Stimulated activated effector memory CD8-positive, alpha-beta T cell treated with anti-CD3 and anti-CD28 coated beads, Interleukin-12 subunit alpha, Interleukin-12 subunit beta, amount 100 ng/mL, for 72 hours (primary cell): Measurements from ENCODE around the gene PLEKHG4B.
A peak's percentile ranks its signal among the peaks of the same experiment; 100 is the strongest.

Experiments used
- ATAC-seq: fragments of 150-1000 bp; cut with Tn5 transposase; 2 replicates; pipeline ENCODE4 v1.10.0; 2021
- DNase-seq, 2 donors: peaks; one replicate each; pipeline ENCODE4 v3.0.0; 2021 to 2022; ENCODE audit warnings: low spot score in 2 of 2
- H3K27ac Mint-ChIP-seq: one replicate; pipeline ENCODE4 v1.8.0; 2022; ENCODE audit warnings: mild to moderate bottlenecking, mixed read lengths
- H3K36me3 Mint-ChIP-seq: one replicate; pipeline ENCODE4 v1.8.0; 2022; ENCODE audit warnings: mild to moderate bottlenecking, mixed read lengths
- H3K4me1 Mint-ChIP-seq: one replicate; pipeline ENCODE4 v1.8.0; 2022; ENCODE audit warnings: mixed read lengths
- H3K4me3 Mint-ChIP-seq: one replicate; pipeline ENCODE4 v1.8.0; 2022; ENCODE audit warnings: mild to moderate bottlenecking, mixed read lengths
- H3K9me3 Mint-ChIP-seq: one replicate; pipeline ENCODE4 v1.8.0; 2022; ENCODE audit warnings: mixed read lengths

The PLEKHG4B gene

GRCh38 chr5:147751-148150 lies 55.8 kb downstream of the PLEKHG4B start:
- Mint-ChIP-seq H3K9me3 (peaks cover 17% of the 10 kb centered on the region), H3K36me3 (no peaks in the 10 kb centered on the region), H3K4me3 (no peak overlapping the region), H3K4me1 (no peaks in the 10 kb centered on the region), H3K27ac (no peak overlapping the region)
- DNase-seq (no peak), ATAC-seq (no peak)

- Mint-ChIP-seq H3K9me3 (peaks cover 17% of the 10 kb centered on the region), H3K4me3 (no peak overlapping the region), H3K4me1 (no peaks in the 10 kb centered on the region), H3K27ac (no peak overlapping the region), H3K36me3 (no peaks in the 10 kb centered on the region)
- DNase-seq (no peak), ATAC-seq (no peak)
Measured at GRCh38 chr5:149745-150485, 57.9 kb downstream of the PLEKHG4B start.

GRCh38 chr5:150746-151145 lies 58.8 kb downstream of the PLEKHG4B start:
- Mint-ChIP-seq H3K9me3 (peaks cover 17% of the 10 kb centered on the region), H3K4me3 (no peak overlapping the region), H3K36me3 (no peaks in the 10 kb centered on the region), H3K27ac (no peak overlapping the region), H3K4me1 (no peaks in the 10 kb centered on the region)
- DNase-seq: no peak
- ATAC-seq: no peak

GRCh38 chr5:152077-152476 lies 60.1 kb downstream of the PLEKHG4B start:
- Mint-ChIP-seq H3K27ac (no peak overlapping the region), H3K4me1 (no peaks in the 10 kb centered on the region), H3K36me3 (no peaks in the 10 kb centered on the region), H3K9me3 (peaks cover 13% of the 10 kb centered on the region), H3K4me3 (no peak overlapping the region)
- DNase-seq (no peak), ATAC-seq (no peak)

- Mint-ChIP-seq H3K4me3 (no peak overlapping the region), H3K4me1 (no peaks in the 10 kb centered on the region), H3K27ac (no peak overlapping the region), H3K36me3 (no peaks in the 10 kb centered on the region), H3K9me3 (peaks cover 3% of the 10 kb centered on the region)
- no peak for DNase-seq
- ATAC-seq: no peak
Measured at GRCh38 chr5:153256-153655, 61.3 kb downstream of the PLEKHG4B start.

- DNase-seq (no peak), ATAC-seq (no peak)
- Mint-ChIP-seq H3K9me3 (no peaks in the 10 kb centered on the region), H3K4me3 (no peak overlapping the region), H3K27ac (no peak overlapping the region), H3K4me1 (peaks cover 2% of the 10 kb centered on the region), H3K36me3 (no peaks in the 10 kb centered on the region)
Measured at GRCh38 chr5:154236-154635, 62.3 kb downstream of the PLEKHG4B start.

GRCh38 chr5:154826-155225 lies 62.9 kb downstream of the PLEKHG4B start:
- ATAC-seq (no peak), DNase-seq (no peak)
- Mint-ChIP-seq H3K27ac (no peak overlapping the region), H3K4me1 (peaks cover 8% of the 10 kb centered on the region), H3K36me3 (no peaks in the 10 kb centered on the region), H3K4me3 (no peak overlapping the region), H3K9me3 (no peaks in the 10 kb centered on the region)

- DNase-seq (no peak), ATAC-seq (no peak)
- Mint-ChIP-seq H3K9me3 (no peaks in the 10 kb centered on the region), H3K4me1 (peaks cover 10% of the 10 kb centered on the region), H3K27ac (no peak overlapping the region), H3K36me3 (no peaks in the 10 kb centered on the region), H3K4me3 (no peak overlapping the region)
Measured at GRCh38 chr5:155651-156410, 63.9 kb downstream of the PLEKHG4B start.

GRCh38 chr5:156411-157072 lies 64.6 kb downstream of the PLEKHG4B start:
- peaks cover 10% of the 10 kb centered on the region for H3K4me1 Mint-ChIP-seq
- no peak for DNase-seq
- peak; percentile 16 for ATAC-seq
- H3K36me3 Mint-ChIP-seq: no peaks in the 10 kb centered on the region
- H3K4me3 Mint-ChIP-seq: no peak overlapping the region
- H3K27ac Mint-ChIP-seq: no peak overlapping the region
- H3K9me3 Mint-ChIP-seq: no peaks in the 10 kb centered on the region

GRCh38 chr5:157126-157715 lies 65.3 kb downstream of the PLEKHG4B start:
- ATAC-seq (no peak), DNase-seq (no peak)
- H3K36me3 Mint-ChIP-seq: no peaks in the 10 kb centered on the region
- no peaks in the 10 kb centered on the region for H3K9me3 Mint-ChIP-seq
- no peak overlapping the region for H3K27ac Mint-ChIP-seq
- no peak overlapping the region for H3K4me3 Mint-ChIP-seq
- peaks cover 10% of the 10 kb centered on the region for H3K4me1 Mint-ChIP-seq

GRCh38 chr5:157801-158200 lies 65.8 kb downstream of the PLEKHG4B start:
- H3K36me3 Mint-ChIP-seq: no peaks in the 10 kb centered on the region
- no peak overlapping the region for H3K4me3 Mint-ChIP-seq
- no peaks in the 10 kb centered on the region for H3K9me3 Mint-ChIP-seq
- no peak overlapping the region for H3K27ac Mint-ChIP-seq
- ATAC-seq: no peak
- H3K4me1 Mint-ChIP-seq: peaks cover 10% of the 10 kb centered on the region
- no peak for DNase-seq

GRCh38 chr5:158807-159447 lies 67.0 kb downstream of the PLEKHG4B start:
- Mint-ChIP-seq H3K9me3 (no peaks in the 10 kb centered on the region), H3K27ac (peak overlapping the region; percentile 27), H3K36me3 (no peaks in the 10 kb centered on the region), H3K4me1 (peaks cover 10% of the 10 kb centered on the region), H3K4me3 (no peak overlapping the region)
- no peak for ATAC-seq
- DNase-seq: no peak

- DNase-seq (no peak), ATAC-seq (no peak)
- no peaks in the 10 kb centered on the region for H3K36me3 Mint-ChIP-seq
- peaks cover 10% of the 10 kb centered on the region for H3K4me1 Mint-ChIP-seq
- H3K4me3 Mint-ChIP-seq: no peak overlapping the region
- no peaks in the 10 kb centered on the region for H3K9me3 Mint-ChIP-seq
- no peak overlapping the region for H3K27ac Mint-ChIP-seq
Measured at GRCh38 chr5:159448-160172, 67.6 kb downstream of the PLEKHG4B start.

GRCh38 chr5:160173-160510 lies 68.2 kb downstream of the PLEKHG4B start:
- Mint-ChIP-seq H3K4me3 (no peak overlapping the region), H3K4me1 (peaks cover 10% of the 10 kb centered on the region), H3K9me3 (no peaks in the 10 kb centered on the region), H3K27ac (no peak overlapping the region), H3K36me3 (no peaks in the 10 kb centered on the region)
- ATAC-seq (no peak), DNase-seq (no peak)
